Hematopoietic multipotent progenitor cell treated with erythropoietin and hydrocortisone succinate and interleukin-3 and kit ligand, for 6 days (in vitro differentiated cells): Measurements from ENCODE around the gene CENPP.

Experiments
- DNase-seq: peaks from one replicate; pipeline ENCODE4 v3.0.0-alpha.2; 2015

The CENPP gene

DNA sequence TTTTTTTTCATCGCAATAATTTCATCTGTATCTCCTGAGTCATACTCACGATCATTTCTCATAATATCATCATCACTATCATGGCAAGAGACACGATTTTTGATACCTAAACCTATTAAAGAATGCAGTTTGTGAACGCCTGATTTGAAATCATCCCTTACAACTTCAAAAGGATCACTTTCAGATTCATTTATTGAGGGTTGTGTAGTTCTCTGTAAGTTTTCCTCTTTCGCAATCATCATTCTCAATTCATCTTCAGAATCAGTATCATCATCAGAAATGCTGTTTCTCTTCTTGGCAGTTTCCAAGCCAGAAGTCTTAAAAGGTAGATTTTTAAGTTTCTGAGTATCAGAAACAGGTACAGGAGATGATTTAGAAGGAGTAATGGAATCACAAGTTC is 10.3 kb upstream of the CENPP start:
- DNase-seq: no peak

- DNase-seq: peak; percentile 65
Observed at GRCh38 chr9:92324431-92324830, 1.3 kb upstream of the CENPP start.

DNA sequence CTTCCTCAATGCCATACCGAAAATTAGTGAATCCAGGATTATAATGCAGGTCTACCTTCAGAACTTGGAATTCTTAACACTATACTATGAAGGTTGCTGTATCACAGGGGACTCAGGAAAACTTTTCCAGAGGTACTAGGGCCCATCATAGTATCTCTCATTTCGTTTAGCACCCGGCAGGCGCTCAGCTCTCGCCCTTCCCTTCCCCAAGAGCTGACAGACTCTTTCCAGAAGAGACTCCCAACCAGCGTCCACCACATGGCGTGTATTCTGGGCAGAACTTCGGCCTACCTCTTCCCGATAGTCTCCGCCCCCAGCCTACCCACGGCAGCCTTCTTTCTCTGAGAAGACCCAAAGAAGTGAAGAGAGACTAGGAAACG is 874 bp upstream of the CENPP start:
- no peak for DNase-seq

- DNase-seq: peak; percentile 71
Observed at GRCh38 chr9:92325991-92326500, 293 bp downstream of the CENPP start.

DNA sequence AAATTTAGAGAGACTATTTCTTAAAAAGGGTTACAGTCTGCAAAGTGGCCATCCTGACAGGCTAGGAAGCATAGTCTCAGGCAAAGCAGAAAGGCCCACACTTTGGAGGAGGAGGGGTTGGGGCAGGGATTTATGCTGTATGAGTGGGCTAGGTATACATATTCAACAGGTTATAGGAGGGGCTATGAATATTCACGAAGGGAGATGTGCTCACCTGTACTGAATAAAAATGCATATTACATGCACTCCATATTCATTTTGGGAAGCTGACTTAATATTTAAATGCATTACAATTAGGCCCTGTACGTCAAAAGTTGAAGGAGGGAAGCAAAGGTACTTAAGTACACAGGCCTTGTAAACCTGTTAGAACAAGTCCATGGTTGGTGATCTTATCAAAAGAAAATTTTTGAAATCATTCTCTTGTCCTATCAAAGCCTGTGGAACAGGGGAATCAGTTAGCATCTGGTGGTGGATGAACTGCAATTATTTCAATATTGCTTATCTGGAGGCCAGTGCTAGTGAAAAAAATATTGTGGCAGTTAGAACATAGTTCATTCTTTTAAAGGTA is 1.6 kb downstream of the CENPP start:
- DNase-seq: peak; percentile 36

DNA sequence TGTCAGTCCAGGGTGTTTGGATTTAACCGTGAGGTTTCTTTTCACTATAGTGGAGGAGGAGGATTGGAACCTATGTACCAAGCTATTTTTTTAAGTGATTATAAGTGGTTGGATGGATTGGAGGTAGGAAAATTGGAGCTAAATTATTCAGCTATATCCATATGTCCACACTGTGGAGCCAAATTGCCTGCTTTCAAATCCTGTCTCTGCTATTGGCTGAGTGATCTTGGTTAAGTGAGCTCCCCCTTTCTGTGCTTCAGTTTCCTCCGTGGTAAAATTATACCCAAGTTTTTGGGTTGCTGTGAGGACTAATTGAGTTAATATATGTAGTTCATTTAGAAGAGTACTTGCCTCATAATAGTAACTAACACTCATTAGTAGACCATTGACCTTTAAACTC is 2.5 kb downstream of the CENPP start:
- peak; percentile 71 for DNase-seq

- no peak for DNase-seq
Observed at GRCh38 chr9:92332577-92333281, 7.0 kb downstream of the CENPP start.

GRCh38 chr9:92333282-92333634 is 7.5 kb downstream of the CENPP start:
- DNase-seq: no peak

- DNase-seq: no peak
Observed at GRCh38 chr9:92341578-92341977, 15.8 kb downstream of the CENPP start.

DNA sequence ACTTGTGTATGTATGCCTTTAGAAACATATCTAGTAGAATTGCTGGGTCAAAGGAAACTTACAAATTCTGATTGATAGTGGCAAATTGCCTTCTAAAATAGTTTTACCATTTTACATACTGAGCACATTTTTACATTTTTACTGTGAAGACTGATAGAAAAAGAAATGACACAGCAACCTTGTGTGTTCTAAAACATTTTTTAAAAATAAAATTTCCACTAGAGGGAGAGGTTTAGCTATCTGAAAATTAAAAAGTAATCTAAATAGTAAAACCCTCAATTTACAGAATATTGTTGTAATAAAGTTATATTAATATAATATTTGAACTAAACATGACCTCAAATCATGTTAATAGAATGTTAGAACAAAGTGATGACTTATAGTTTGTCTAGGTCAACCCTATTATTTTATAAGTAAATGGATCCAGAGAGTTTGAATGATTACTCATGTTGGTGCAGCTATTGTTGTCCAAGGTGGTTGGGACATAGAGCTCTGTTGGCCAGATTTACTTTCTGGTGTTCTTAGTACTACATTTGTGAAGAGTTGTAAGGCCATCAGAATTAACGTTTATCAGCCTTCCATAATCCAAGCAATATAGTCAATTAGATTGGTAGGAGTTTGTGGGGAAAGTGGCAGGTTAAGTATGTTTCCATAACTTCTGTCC is 17.2 kb downstream of the CENPP start:
- no peak for DNase-seq

DNA sequence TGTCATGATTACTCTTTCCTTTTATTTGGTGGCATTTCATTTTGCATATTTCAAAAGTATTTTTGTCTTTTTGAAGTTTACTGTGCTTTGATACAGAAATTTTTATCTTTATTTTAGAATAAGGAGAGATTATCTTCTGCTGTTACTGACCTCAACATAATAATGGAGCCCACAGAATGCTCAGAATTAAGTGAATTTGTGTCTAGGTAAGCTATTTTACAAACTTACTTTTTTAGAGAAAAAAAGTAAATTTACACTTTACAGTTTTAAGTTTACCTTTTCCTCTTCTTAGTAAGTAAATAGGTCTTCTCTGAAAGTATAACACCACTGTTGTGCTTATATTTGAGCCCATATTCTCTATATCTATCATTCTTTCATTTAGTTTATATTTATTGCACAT is 19.8 kb downstream of the CENPP start:
- no peak for DNase-seq

- DNase-seq: no peak
Observed at GRCh38 chr9:92349771-92350739, 24.3 kb downstream of the CENPP start.

- DNase-seq: no peak
Observed at GRCh38 chr9:92350740-92351133, 25.0 kb downstream of the CENPP start.

GRCh38 chr9:92353051-92353450 is 27.3 kb downstream of the CENPP start:
- no peak for DNase-seq

DNA sequence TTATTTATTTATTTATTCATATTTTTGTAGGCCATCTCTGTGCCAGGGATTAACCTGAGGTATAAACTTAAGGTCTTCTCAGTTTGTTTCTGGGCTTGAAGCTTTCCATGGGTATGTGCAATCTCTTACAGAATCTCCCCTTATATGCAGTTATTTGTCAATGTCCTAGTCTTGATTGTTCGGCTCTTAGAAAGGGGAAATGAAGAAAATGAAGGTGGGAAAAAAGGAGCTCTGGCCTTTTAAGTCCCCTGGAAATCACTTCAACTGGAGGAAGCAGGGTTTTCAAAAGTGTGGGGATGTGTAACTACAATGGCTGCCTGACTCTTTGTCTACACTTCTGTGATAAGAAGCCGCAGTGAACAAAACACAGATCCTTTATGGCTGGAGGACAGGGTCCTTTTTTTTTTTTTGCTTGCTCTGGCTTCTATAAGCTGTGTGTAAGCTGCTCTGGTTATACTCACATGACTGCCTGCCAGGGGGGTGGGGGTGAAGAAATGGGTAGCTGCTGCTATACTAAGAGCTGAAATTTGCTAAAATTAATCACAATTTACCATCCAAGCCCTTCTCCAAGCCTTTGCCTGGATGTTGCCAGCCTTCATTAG is 33.7 kb downstream of the CENPP start:
- peak; percentile 28 for DNase-seq

GRCh38 chr9:92360083-92360482 is 34.3 kb downstream of the CENPP start:
- DNase-seq: peak; percentile 27

GRCh38 chr9:92369075-92369474 is 43.3 kb downstream of the CENPP start:
- no peak for DNase-seq

GRCh38 chr9:92373167-92373566 is 47.4 kb downstream of the CENPP start:
- DNase-seq: no peak

GRCh38 chr9:92377876-92378275 is 52.1 kb downstream of the CENPP start:
- peak; percentile 33 for DNase-seq

DNA sequence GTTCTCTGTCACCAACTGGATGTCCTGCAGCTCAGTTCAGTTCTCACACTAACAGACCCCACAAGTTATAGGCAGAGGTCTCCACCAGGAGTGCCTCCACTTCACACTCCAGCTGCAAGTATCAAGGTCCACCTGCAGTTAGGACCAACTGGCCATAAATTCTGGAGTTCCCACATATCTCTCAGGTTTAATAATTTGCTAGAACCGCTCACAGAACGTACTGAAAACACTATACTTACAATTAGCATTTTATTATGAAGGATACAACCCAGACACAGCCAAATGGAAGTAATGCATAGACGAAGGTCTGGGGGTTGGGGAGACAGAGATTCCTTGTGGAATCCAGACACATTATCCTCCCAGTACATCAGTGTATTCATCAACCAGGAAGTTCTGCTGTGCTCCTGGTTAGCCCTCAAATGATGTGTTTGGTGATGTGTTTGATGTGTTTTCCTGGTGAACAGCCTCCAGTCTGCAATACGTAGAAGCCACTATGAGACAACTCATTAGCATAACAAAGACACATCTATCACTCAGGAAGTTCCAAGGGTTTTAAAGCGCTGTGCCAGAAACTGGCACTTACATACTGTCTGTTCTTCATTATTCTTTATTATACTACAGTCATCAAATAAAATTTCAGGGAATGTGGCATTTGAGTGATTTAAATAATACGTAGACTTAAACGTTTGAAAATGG is 53.3 kb downstream of the CENPP start:
- DNase-seq: no peak

- no peak for DNase-seq
Observed at GRCh38 chr9:92380603-92381002, 54.9 kb downstream of the CENPP start.

GRCh38 chr9:92381775-92382174 is 56.0 kb downstream of the CENPP start:
- DNase-seq: no peak
